ENCODE results near the gene TXLNB.
A peak's percentile ranks its signal among the peaks of the same experiment; 100 is the strongest.
"Not testable (repeated sequence)": the region's sequence is repeated elsewhere in the genome, so short reads cannot be mapped to it uniquely, and the experiment has no call there.

Gene TXLNB

DNA sequence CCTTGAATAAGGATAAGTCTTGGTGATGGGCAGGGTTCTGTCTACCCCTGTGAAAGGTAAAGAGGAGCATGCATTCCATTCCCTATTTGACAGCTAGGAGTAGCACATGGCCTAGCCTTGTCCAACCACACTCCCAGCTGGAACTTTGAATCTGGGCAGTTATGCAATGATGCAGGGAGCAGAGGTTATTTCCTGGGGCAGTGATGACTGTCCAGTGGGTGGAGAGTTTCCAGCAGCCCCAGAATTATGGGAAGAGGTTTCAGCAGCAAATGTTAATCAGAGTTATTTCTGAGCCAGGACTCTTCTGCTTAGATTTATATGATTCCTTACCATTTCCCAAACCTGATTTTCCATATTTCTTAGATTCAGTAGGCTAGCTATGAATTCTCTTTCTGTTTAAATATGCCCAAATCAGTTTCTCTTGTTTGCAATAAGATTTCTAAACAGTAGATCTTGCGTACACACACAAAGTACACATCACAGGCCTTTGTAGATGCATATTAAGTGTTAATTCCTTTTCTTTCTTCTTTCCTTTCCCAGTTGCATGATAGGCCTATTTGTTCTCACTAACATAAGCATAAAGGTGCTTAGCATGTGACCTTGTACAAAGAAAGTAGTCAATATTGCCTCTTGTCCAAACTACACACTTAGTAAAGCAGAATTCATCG, 17.3 kb upstream of the TXLNB start:
- DNase-seq = no peak

- DNase-seq = no peak
Measured at GRCh38 chr6:139308286-139308916, 16.6 kb upstream of the TXLNB start.

GRCh38 chr6:139306291-139306981, 14.6 kb upstream of the TXLNB start:
- no peak for DNase-seq

DNA sequence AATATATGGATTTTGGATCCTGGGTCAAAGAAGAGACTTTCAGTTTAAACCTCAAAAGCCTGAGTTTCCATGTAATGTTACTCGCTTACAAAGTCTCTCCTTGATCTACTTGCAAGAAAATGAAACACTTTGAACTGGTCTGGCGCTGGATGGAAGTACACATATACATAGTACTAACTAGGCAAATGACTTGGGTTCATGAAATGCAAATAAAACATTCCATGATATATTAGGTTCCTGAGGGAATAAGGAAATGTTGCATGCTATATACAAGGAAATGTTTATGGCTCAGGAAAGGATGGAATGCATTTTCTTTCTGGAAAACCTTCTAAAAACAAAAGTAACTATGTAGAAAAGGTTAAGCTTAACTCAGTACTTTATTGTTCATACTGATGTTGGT, 11.4 kb upstream of the TXLNB start:
- no peak for DNase-seq

GRCh38 chr6:139297921-139298320, 6.1 kb upstream of the TXLNB start:
- no peak for DNase-seq

DNA sequence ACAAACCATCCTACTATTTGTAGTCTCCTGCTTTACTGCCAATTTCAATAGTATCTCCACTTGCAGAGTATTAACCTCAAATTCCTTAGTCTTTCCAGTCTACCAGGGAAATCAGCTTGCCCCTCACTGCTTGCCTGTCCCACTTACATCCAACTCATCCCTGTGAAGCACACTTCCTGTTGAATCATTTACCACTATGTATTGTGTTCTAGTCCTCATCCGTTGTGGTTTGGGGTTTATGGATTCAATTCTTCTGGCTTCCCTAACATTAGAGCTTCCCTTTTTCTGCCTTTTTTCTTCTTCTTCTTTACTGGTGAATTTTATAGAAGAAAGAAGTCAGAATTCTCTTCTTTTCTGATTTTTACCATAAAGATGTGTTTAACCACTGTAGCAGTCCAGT, 5.1 kb upstream of the TXLNB start:
- DNase-seq = no peak

DNA sequence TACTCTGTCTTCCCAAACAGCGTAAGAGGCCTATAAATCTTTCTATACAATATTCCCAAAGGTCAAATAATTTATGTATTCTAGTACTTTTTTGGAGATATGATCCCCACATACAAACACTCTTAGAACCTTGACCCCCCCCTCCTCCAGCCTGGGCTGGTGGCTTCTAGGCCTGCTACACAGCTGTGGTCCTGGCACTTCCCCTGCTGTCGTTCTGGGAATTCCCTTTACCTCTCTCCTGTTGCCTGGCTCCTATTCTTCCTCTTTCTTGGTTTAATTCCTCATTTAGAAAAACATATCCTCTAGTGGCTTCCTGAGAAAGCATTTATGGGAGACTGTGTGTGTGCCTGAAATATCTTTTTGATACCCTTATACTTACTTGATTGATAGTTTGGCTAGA, 4.1 kb upstream of the TXLNB start:
- peak; percentile 14 for DNase-seq

GRCh38 chr6:139294090-139294489, 2.3 kb upstream of the TXLNB start:
- peak; percentile 10 for DNase-seq

GRCh38 chr6:139293230-139293629, 1.4 kb upstream of the TXLNB start:
- DNase-seq = not testable (repeated sequence)

DNA sequence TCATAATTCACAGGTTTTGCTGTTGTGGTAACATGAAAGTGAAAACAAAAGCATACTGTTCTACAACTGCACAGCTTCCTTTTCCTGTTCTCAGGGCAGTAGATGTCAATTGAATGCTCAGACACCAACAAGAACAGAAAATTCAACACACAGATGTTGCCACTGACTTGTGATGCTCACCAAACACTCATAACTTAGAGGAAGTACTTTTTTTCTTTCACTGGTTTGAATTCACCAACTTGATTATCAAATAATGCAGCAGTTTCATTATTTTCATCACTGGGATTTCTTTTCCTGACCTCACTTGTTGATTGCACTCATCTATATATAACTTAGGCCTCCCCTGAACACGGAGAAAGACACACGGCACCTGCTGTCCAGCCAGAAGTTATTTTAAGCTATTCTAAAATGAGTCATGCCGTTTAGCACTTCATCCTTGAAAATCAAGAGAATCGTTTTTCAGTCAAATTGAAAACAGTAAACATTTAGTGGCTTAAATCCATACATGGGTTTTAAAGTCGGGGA, 949 bp downstream of the TXLNB start:
- DNase-seq = peak; percentile 80

GRCh38 chr6:139289233-139289632, 2.6 kb downstream of the TXLNB start:
- no peak for DNase-seq

- no peak for DNase-seq
Measured at GRCh38 chr6:139288496-139289040, 3.2 kb downstream of the TXLNB start.

DNA sequence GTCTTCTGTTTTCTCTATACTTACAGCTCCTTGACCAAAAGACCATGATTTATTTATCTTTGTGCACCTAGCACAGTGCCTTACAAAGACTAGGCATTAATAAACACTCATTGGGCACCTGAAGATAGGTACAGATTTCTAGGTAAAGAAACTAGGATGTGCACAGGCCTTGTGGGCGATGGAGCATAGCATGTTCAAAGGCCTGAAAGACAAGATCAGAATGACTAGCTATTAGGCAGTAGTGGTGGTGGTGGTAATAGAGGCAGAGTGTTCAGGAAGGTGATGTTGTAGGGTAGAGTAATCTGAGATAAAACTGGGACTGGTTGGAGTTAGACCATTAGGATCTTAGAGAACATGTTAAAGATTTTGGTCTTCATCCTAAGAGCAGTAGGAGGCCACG, 3.9 kb downstream of the TXLNB start:
- DNase-seq = no peak

- DNase-seq = not testable (repeated sequence)
Measured at GRCh38 chr6:139286438-139286837, 5.4 kb downstream of the TXLNB start.

- no peak for DNase-seq
Measured at GRCh38 chr6:139285590-139285989, 6.2 kb downstream of the TXLNB start.

DNA sequence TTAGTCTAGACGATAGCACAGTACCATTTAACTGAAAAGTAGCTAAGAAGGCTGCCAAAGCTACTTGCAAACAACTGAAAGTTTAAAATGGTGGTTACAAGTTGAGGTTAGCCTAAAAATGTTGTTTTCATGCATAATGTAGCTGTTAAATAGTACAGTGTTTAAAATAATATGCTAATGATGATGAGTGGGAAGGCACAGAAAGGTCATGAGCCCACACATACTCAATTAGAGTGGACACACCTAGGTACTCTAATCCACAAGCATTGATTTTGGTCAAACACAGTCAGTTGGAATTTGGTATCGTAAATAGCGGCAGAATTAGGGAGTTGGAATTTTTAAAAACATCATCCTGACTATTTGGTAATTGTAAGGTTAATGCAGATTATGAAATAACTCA, 7.0 kb downstream of the TXLNB start:
- DNase-seq = no peak

- DNase-seq = no peak
Measured at GRCh38 chr6:139282684-139283083, 9.1 kb downstream of the TXLNB start.

DNA sequence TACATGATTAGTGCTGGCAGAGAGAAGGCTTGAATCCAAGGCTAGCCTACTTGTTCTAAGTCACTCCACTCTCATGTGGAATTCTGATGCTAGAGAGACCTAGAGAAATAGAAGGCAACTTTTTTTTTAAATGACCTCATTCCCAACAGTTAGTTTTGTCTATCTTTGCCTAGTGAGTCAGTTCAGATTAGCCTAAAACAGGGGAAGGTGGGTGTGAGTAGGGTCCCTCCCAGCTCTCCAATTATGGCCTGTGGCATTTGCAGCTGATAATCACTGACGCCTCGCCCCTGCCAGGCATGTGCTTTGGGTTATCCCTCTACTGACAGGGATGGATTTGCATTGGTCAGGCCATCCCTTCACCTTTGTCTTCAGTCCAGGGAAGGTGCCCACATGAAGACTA, 13.6 kb downstream of the TXLNB start:
- DNase-seq = no peak

GRCh38 chr6:139277587-139277986, 14.2 kb downstream of the TXLNB start:
- no peak for DNase-seq

DNA sequence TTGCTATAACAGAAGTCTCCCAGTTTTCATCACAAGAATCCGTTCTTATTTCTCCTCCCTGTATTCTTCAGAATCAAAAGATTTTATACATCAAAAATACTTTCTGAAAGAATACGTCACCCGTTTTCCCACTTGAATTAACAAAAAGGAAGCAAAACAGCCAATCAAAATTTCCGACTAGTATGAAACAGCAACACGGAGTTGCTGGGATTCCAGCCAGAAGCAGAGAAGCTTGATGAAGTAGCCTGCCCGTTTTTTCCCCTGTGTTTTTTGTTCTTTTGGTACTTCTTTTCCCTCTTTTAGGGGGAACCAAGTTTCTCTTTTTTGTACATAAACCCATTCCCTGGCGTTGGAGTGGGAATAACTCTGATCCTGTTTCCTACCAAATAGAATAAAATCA, 14.6 kb downstream of the TXLNB start:
- no peak for DNase-seq

GRCh38 chr6:139275279-139276055, 16.3 kb downstream of the TXLNB start:
- no peak for DNase-seq

GRCh38 chr6:139271056-139271455, 20.7 kb downstream of the TXLNB start:
- DNase-seq = no peak

GRCh38 chr6:139270249-139270648, 21.5 kb downstream of the TXLNB start:
- no peak for DNase-seq

Data from CD4-positive, alpha-beta T cell treated with Interleukin-12 subunit alpha and Interleukin-12 subunit beta, for 1 hour (primary cell).